ENCODE results near the gene VCL. TPM values are rescaled to one million over a fixed set of nuclear protein-coding genes. Genes with fewer than 3 reads are reported as not detected.
A peak's percentile ranks its signal among the peaks of the same experiment; 100 is the strongest.

The VCL gene
- total RNA-seq, 2 donors from 2014 or later, result 109 to 214 TPM

DNA sequence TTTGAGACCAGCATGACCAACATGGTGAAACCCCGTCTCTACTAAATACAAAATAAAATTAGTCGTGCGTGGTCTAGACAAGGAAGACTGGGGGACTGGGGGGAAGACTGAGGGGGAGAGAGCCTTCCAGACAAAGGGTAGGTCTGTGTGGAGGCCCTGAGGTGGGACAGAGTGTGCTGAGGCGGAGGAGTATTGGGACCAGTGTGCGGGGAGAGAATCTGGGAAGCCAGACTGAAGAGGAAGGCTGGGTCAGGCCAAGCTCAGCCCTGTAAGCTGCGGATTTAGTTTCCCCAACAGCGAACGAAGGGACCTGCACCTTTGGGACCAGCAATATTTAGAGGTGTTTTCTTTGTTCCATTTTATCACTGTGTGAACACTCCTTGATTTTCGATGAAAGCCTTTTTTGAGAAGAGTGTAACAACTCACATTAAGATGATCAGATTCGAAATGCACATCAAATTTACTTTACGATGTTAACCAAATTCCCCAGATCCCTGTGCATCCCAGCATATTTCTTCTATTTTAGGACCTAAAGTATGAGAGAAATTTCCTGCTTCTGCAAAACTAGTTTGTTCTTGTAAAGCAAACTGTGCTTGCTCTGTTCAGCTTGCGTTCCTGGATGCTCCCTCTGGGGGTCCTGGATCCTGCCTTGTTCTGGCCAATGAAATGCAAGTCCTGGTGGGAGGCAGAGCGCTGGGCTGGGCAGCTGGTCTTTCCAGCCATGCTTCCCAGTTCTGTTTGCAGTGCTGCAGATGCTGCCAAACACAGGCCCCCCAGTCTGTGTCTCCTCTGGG is 47.6 kb upstream of the VCL start:
- H3K4me3 ChIP-seq (ENCODE audit: low read length), result no peak overlapping the region
- Mint-ChIP-seq H3K4me3 (no peak overlapping the region), H3K27me3 (ENCODE audit: insufficient read depth) (no peaks in the 10 kb centered on the region), H3K27ac (no peak overlapping the region), H3K36me3 (ENCODE audit: low read depth) (no peaks in the 10 kb centered on the region), H3K9me3 (peaks cover 4% of the 10 kb centered on the region), H3K4me1 (no peaks in the 10 kb centered on the region)
- 78 to 87% methylated on average over 12 to 13 of the region's 13 CpGs for WGBS, 2 experiments (ENCODE audit: insufficient coverage in 1 of 2, insufficient read length in 1 of 2)
- TF ChIP-seq, protein P1, sequence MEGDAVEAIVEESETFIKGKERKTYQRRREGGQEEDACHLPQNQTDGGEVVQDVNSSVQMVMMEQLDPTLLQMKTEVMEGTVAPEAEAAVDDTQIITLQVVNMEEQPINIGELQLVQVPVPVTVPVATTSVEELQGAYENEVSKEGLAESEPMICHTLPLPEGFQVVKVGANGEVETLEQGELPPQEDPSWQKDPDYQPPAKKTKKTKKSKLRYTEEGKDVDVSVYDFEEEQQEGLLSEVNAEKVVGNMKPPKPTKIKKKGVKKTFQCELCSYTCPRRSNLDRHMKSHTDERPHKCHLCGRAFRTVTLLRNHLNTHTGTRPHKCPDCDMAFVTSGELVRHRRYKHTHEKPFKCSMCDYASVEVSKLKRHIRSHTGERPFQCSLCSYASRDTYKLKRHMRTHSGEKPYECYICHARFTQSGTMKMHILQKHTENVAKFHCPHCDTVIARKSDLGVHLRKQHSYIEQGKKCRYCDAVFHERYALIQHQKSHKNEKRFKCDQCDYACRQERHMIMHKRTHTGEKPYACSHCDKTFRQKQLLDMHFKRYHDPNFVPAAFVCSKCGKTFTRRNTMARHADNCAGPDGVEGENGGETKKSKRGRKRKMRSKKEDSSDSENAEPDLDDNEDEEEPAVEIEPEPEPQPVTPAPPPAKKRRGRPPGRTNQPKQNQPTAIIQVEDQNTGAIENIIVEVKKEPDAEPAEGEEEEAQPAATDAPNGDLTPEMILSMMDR (conservative IDR thresholded peaks at IDR 0.05), result peak; percentile 13
- H3K9ac ChIP-seq (ENCODE audit: extremely low read depth, low read length, poor library complexity, severe bottlenecking), result no peak overlapping the region
- no peaks in the 10 kb centered on the region for H3K4me1 ChIP-seq (ENCODE audit: control insufficient read depth, insufficient read depth, low read length)
- peak; percentile 81 for DNase-seq
- no peak overlapping the region for H3K27ac ChIP-seq (ENCODE audit: low read depth, low read length)
- no peaks in the 10 kb centered on the region for H3K9me3 ChIP-seq (ENCODE audit: control insufficient read depth, low read length)
- H3K27me3 ChIP-seq (ENCODE audit: control insufficient read depth, insufficient read depth, low read length, poor library complexity, severe bottlenecking), result no peaks in the 10 kb centered on the region
- H3K36me3 ChIP-seq (ENCODE audit: control insufficient read depth, insufficient read depth, low read length), result no peaks in the 10 kb centered on the region

DNA sequence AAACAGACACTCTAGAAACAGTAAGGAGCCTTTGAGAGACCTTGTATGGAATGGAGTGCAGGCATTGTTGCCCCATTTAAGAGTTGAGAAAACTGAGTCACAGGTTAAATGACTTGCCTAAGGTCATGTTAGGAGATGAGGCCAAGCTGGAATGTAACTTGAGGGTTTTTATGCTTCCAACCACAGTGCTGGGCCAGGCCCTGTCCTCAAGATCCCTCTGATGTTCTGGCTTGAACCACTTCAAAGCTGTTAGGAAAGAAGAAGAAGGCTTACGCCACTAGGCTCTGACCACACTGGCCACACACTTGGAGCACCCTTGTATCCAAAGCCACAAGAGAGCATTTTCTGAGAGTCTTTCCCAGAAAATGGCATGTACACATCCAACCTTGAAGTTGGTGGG is 44.3 kb upstream of the VCL start:
- DNase-seq, result no peak
- Histone ChIP-seq H3K9ac (ENCODE audit: extremely low read depth, low read length, poor library complexity, severe bottlenecking) (no peak overlapping the region), H3K9me3 (ENCODE audit: control insufficient read depth, low read length) (no peaks in the 10 kb centered on the region), H3K4me3 (ENCODE audit: low read length) (no peak overlapping the region), H3K36me3 (ENCODE audit: control insufficient read depth, insufficient read depth, low read length) (no peaks in the 10 kb centered on the region), H3K27me3 (ENCODE audit: control insufficient read depth, insufficient read depth, low read length, poor library complexity, severe bottlenecking) (no peaks in the 10 kb centered on the region), H3K27ac (ENCODE audit: low read depth, low read length) (no peak overlapping the region), H3K4me1 (ENCODE audit: control insufficient read depth, insufficient read depth, low read length) (peaks cover 7% of the 10 kb centered on the region)
- no peak overlapping the region for H3K27ac Mint-ChIP-seq
- H3K36me3 Mint-ChIP-seq (ENCODE audit: low read depth), result no peaks in the 10 kb centered on the region
- no peak overlapping the region for H3K4me3 Mint-ChIP-seq
- H3K9me3 Mint-ChIP-seq, result no peaks in the 10 kb centered on the region
- TF ChIP-seq, protein P1 (conservative IDR thresholded peaks at IDR 0.05), result no peak
- H3K27me3 Mint-ChIP-seq (ENCODE audit: insufficient read depth), result no peaks in the 10 kb centered on the region
- peaks cover 10% of the 10 kb centered on the region for H3K4me1 Mint-ChIP-seq
- WGBS, 2 experiments (ENCODE audit: insufficient coverage in 1 of 2, insufficient read length in 1 of 2), result 95 to 100% methylated on average over 1 of the region's 1 CpG

DNA sequence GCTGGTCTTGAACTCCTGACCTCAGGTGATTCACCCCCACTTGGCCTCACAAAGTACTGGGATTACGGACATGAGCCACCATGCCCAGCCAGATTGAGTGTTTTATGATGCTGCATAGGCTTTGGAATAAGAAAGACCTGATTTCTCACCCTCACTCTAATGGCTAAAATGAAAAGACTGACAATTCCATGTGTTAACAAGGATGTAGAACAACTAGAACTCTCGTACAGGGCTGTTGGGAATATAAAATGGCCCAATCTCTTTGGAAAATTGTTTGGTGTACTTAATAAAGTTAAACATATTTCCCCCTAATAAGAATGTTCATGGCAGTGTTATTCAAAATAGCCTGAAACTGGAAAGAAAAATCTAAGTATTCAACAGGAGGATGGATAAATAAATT is 43.2 kb upstream of the VCL start:
- no peaks in the 10 kb centered on the region for H3K9me3 Mint-ChIP-seq

More for the DNA sequence above, 43.2 kb upstream of the VCL start:
- TF ChIP-seq, protein P1 (conservative IDR thresholded peaks at IDR 0.05), result no peak
- H3K4me1 Mint-ChIP-seq, result peaks cover 12% of the 10 kb centered on the region
- DNase-seq, result no peak
- Histone ChIP-seq H3K9me3 (ENCODE audit: control insufficient read depth, low read length) (no peaks in the 10 kb centered on the region), H3K27me3 (ENCODE audit: control insufficient read depth, insufficient read depth, low read length, poor library complexity, severe bottlenecking) (no peaks in the 10 kb centered on the region), H3K36me3 (ENCODE audit: control insufficient read depth, insufficient read depth, low read length) (no peaks in the 10 kb centered on the region), H3K4me1 (ENCODE audit: control insufficient read depth, insufficient read depth, low read length) (peaks cover 7% of the 10 kb centered on the region), H3K4me3 (ENCODE audit: low read length) (no peak overlapping the region), H3K9ac (ENCODE audit: extremely low read depth, low read length, poor library complexity, severe bottlenecking) (no peak overlapping the region), H3K27ac (ENCODE audit: low read depth, low read length) (no peak overlapping the region)
- H3K4me3 Mint-ChIP-seq, result no peak overlapping the region
- WGBS, 2 experiments (ENCODE audit: insufficient coverage in 1 of 2, insufficient read length in 1 of 2), result 80 to 92% methylated on average over 1 to 2 of the region's 2 CpGs
- no peaks in the 10 kb centered on the region for H3K27me3 Mint-ChIP-seq (ENCODE audit: insufficient read depth)
- no peak overlapping the region for H3K27ac Mint-ChIP-seq
- H3K36me3 Mint-ChIP-seq (ENCODE audit: low read depth), result no peaks in the 10 kb centered on the region
